Fibroblast of skin of right quadriceps (primary cell): ENCODE measurements around the gene PRRC2B.
A peak's percentile ranks its signal among the peaks of the same experiment; 100 is the strongest.

Source experiments
- DNase-seq: peaks from one replicate; pipeline ENCODE4 v3.0.0-alpha.2; 2013

PRRC2B gene

DNA sequence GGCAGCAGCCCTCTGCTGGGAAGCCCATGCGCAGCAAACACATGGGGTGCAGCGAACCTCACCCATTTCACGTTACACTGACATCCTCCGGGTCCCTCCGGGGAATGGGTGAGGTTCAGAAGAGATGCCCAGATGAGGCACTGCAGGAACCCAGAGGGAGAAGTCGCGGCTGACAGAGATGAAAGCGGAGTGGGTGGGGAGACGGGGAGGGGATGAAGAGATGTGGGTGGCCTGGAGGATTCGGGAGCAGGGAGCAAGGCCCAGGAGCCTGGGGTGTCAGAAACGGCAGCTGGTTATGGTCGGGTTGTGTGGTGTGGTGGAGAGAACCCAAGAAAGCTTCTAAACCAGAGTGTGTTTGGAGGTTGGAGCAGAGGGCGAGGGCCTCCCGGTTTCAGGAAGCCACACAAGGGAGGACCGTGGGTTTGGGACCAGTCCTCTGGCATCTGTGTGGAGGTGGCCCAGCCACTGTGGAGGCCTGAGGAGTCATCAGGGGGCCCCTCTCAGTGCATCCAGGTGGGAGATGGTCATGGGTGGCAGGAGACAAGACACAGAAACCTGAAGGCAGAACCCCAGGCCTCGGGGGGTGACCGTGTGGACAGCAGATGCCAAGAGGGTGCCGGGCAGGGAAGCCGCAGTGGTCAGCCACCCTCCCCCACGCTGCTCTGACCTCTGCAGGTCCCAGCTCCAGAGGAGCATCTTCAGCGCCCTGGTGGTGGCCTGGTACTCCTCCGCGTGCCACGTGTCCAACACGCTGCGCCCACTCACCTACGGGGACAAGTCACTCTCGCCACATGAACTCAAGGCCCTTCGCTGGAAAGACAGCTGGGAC, 128.6 kb downstream of the PRRC2B start:
- DNase-seq = no peak

GRCh38 chr9:131523086-131523388, 129.2 kb downstream of the PRRC2B start:
- DNase-seq = no peak

DNA sequence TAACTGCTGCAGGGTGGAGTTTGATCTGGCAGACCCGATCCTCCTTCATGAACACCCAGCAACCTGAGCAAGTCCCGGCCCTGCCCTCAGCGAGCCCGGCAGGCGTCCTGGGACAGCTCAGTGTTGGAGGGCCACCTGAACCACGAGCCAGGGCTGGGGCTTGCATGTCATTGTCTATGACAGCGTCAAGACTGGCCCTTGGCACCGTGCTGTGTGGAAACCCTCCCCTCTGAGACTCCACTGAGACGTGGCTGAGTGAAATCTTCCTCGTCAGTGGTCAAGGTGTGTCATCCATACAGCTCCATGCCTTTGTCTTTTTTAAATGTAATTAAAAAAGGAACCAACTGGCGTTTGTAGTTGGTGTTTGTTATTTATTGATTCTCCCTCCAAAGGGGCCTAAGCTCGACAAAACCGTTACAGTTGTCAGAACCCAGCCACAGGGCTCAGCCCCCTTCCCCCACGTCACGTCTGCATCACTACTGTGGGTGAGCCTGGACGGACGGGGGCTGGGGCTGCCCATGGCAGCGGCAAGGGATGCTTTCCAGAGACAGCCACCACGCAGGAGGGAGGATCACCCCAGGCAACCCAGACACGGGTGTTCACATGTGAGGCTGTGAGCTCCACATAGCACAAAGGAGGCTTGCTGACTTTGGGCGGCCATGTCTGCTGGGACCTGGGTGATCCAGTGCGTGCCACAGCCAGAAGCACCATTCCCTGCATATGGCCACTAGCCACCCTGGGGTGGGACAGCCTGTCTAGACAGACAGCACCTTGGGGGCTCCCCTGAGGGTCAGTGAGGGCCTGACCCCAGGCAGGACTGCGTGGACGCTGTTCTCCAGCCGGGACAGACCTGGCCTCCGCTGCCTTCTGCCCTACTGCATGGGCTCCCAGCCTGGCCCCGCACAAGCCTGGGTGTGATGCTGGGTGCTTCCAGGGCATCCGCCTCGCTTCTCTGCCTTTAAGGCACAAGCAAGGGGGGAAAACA, 129.9 kb downstream of the PRRC2B start:
- DNase-seq = no peak

DNA sequence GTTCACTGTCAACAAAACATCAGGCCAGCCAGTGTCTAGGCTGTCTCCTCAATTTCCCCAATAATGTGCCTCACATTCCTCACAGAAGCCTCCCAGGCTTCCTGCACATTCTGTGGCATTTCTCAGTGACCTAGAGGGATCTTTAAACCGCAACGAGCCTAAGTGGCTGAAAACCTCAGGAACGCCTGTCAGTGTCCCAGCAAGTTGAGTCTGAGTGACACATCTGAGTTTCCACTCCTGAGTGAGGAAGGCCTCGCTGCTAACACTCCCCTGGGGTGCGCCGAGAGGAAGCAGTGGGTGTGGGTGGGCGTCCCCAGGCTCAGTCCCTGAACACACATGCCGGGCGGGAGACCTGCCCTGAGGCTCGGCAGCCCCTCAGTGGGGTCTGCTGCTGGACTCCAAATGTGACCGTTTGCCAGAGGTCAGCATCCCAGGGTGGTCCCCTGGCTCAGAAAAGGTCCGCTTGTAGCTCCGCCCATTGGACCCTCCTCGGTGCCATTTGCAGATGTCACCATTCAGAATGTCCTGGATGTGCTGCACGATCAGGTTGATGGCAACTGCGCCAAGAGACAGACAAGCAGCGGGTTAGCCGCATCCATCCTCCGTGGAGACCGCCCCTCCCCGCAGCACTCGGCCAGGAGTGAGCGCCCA, 130.9 kb downstream of the PRRC2B start:
- peak; percentile 64 for DNase-seq

GRCh38 chr9:131525643-131526565, 132.0 kb downstream of the PRRC2B start:
- no peak for DNase-seq

GRCh38 chr9:131528186-131528585, 134.3 kb downstream of the PRRC2B start:
- DNase-seq = no peak

- DNase-seq = no peak
Observed at GRCh38 chr9:131528886-131529505, 135.1 kb downstream of the PRRC2B start.

- DNase-seq = no peak
Observed at GRCh38 chr9:131529597-131530545, 136.0 kb downstream of the PRRC2B start.

DNA sequence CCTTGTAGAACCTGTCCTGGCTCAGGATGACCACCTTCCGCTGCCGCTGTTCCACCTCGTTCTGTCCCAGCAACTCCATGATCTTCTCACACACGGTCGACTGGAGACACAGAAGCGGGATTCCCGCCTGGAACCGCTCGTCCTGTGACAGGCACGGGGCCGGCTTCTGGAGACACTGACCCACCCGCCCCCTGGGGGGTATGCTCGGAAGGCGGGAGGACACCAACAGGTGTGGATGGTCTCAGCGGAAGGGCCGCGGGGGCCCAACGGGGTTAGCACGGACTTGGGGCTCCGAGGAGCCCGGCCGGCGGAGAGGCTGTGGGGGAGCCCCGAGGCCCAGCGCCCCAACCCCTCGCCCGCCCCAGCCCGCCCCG, 136.6 kb downstream of the PRRC2B start:
- peak; percentile 17 for DNase-seq

DNA sequence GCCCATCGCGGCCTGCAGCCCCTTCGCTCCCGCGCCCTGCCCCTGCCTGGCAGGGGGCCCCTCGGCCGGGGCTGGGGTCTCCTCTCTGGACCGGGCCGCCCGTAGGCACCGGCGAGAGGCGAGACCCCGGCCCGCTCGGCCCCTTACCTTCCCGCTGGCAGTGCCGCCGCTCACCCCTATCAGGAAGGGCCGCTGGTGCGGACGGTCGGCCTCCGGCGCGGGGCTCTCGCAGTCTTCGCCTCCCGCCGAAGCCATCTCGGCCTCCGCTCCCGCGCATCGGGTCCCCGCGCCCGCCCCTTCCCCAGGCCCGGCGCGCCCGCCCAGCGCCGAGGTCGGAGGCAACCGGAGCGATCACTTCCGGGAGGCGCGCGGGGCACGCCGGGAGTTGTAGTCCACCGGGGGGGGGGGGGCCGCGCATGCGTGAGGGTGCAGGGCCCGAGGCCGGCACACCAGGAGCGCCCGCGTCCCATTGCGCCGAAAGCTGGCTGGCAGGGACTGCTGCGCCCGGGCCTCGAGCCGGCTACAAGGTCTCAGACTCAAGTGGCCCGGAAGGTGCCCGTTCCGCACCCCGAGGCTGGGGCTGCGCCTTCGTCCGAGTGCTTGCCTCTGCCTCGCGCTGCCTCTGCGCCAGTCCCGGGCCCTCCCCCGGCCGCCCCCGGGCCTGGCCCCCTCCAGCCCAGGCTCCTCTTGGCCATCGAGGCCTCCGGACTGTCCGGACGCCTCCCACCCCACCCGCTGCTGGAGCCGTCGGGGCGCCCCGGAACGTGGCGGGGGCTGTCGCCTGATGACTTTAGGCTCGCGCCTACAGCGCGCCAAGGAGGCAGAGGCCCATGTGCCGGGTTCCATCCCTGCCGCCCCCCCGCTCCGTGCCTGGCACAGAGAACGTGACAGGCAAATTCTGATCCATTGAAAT, 137.3 kb downstream of the PRRC2B start, which contains the start of gene UCK1:
Gene UCK1 (minus strand): TSS at position 344 of the 913 bp plus-strand sequence. CDS start 89 bp downstream, at position 255.
- DNase-seq = peak; percentile 79

- DNase-seq = no peak
Observed at GRCh38 chr9:131534721-131535237, 140.9 kb downstream of the PRRC2B start.

DNA sequence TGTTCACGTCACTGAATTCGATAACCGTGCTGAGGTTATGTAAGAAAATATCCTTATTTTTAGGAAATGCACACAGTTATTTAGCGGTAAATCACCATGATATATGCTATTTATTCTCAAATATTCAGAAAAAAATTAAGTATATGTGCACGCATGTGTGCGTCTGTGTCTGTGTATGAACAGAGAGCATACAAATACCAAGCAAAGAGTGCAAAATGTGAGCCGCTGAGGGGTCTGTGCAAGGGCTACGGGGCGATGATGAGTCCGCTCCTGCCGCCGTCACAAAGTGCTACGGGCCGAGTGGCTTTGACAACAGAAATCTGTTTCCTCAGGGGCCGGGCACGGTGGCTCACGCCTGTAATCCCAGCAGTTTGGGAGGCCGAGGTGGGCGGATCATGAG, 144.1 kb downstream of the PRRC2B start:
- DNase-seq = no peak

- no peak for DNase-seq
Observed at GRCh38 chr9:131539223-131539923, 145.5 kb downstream of the PRRC2B start.

GRCh38 chr9:131543141-131543540, 149.3 kb downstream of the PRRC2B start:
- no peak for DNase-seq

DNA sequence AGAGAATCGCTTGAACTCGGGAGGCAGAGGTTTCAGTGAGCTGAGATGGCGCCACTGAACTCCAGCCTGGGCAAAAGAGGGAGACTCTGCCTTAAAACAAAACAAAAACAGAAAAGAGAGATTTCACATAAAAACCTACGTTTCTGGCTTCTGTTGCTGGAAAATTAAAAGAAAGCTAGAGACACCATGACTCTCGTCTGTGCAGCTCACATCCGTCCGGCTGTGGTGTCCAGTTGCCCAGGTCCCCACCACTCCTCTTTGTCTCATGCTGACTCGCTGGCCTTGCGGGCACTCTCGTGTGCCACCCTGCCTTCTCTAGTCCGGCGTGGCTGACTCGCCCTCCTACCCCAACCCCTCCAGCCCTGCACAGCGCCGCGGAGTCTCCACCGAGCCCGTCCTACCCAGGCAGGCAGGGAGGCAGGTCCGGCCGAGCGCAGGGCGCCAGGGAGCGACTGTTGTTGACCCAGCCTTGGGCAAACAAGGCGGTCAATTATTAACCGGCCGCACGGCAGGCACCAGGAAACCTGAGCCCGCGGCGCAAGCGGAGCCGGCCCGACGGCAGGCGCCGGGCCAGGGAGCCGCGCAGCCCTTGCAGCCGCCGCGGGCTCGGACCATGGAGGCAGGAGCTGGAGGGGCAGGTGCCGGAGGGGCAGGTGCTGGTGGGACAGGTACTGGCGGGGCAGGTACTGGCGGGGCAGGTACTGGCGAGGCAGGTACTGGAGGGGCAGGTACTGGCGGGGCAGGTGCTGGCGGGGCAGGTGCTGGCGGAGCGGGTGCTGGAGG, 151.3 kb downstream of the PRRC2B start, which contains the start of gene PRRT1B:
Gene PRRT1B (plus strand): TSS at position 521 of the 783 bp plus-strand sequence. CDS start 93 bp downstream, at position 614.
- DNase-seq = no peak

DNA sequence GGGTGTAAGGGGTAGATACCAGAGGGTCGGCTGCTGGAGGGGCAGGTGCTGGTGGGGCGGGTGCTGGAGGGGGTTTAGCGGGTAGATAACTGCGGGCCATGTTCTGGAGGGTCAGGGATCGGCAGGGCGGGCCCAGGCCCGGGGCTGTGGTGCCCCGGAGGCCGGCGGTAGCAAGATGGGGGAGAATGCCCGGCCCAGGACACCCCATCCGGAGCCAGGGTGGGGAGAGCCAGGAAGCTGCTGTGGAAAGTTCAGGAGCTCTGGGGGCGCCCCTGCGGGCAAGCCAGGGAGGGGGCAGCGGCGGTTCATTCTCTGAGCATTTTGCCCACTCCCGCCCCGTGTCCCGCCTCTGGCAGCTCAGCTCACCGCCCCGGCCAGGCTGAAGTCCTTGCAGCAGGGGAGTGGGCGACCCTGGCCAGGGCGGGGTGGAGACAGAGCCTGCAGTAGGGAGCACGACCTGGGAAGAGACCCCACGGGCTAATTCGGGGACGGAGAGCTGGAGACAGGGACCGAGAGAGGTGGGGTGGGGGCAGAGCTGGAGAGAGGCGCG, 152.0 kb downstream of the PRRC2B start:
- DNase-seq = no peak
